HG03354 (cell line): Measurements from ENCODE around the gene GDE1.

ENCODE experiments used
- ATAC-seq: cut with Tn5 transposase; IDR thresholded peaks from one replicate; pipeline ENCODE4 v1.9.1; 2021; ENCODE audit warnings: mild to moderate bottlenecking; ENCODE audit not compliant: unreplicated experiment, poor library complexity, severe bottlenecking

GDE1 gene

GRCh38 chr16:19524616-19525384, 2.9 kb upstream of the GDE1 start:
- ATAC-seq, result no peak

- ATAC-seq, result no peak
Observed at GRCh38 chr16:19524356-19524615, 2.4 kb upstream of the GDE1 start.

DNA sequence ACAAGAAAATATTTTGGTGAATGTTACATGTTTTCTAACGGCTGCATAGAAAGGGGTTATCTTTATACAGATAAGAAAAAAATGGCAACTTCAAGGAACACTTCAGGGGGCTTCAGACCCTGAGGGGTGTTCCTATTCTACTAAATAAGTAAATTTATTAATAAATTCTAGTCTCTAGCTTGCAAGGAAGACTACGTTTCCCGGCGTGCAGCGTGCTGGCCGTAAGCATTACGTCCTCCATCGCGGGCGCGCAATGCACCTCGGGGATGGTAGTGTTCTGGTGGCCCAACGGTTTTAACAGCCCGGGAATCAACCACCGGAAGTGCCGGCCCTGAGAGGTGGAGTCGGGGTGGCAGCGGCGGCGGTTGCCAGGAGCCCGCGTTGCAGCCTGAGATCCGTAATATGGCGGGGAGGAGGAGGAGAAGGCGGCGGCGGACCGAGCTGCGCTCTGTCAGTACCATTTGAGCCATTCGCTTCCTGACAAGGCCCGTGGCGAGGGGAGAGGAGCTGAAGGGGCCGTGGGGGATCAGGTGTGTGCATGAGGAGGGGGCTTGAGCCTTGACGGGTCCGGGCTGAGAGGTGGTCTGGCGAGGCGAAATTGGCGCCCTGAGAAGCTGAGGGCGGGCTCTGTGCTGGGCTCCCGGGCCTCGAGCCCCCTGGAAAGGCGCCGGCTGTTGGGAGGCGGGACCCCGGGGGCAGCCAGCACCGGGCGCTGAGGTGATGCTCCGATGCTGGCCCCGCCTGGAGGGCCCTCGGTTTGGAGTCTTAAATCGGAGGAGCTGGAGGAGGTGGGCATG, 1.9 kb upstream of the GDE1 start, which contains the start of gene CCP110:
Gene CCP110, plus strand, starts transcription at position 384 of the 797 bp plus-strand sequence. CDS start 3,940 bp downstream, outside the sequence.
- ATAC-seq, result peak; percentile 81

DNA sequence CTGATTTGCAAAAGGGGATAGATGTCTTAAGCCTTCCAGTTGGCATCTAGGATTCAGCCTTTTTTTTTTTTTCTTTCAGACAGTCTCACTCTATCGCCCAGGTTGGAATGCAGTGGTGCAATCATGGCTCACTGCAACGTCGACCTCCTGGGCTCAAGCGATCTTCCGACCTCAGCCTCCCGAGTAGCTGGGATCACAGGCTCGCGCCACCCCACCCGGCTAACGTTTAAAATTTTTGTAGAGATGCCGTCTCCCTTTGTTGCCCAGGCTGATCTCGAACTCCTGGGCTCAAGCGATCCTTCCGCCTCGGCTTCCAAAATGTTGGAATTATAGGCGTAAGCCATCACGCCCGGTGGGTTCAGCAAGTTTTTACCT, 1.3 kb upstream of the GDE1 start:
- ATAC-seq, result no peak

DNA sequence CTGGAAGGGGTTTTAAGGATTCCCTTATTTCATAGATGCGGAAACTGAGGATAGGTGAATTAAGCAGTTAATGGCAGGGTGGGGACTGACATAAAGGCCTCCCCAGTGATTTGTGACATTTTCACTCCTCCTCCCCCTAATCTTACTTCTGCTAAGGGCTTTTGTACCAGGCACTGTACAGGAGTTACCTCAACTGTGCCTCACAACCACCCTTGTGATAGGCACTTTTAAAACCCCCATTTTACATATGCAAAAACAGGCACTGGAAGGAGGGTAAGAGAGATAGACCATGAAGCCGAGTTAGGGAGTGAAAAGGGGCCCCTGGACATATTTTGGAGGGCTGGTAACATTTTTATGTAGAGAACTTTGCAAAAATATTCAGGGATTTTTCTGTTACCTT, 862 bp upstream of the GDE1 start:
- ATAC-seq, result no peak

- ATAC-seq, result no peak
Observed at GRCh38 chr16:19522397-19522732, 467 bp upstream of the GDE1 start.

DNA sequence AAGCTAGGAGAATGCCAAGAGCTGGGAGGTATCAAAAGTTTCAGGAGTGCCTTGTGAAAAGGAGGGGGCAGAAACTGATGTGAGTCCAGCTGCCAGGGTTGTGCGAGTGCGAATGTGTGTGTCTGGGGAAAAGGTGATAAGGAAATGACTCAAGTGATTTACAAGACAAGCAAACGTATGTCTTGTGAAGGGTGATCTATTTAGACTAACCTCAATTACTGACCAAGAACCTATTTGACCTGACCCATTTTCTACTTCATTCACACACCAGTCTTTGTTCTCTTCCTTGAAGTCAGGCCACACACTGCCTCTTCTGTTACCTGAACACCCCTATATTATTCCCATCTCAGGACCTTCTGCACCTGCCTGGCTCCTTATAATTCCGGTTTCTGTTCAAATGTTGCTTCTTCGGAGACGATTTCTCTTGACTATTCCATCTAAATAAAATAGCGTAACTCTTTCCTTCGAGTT, 1.0 kb downstream of the GDE1 start:
- no peak for ATAC-seq

DNA sequence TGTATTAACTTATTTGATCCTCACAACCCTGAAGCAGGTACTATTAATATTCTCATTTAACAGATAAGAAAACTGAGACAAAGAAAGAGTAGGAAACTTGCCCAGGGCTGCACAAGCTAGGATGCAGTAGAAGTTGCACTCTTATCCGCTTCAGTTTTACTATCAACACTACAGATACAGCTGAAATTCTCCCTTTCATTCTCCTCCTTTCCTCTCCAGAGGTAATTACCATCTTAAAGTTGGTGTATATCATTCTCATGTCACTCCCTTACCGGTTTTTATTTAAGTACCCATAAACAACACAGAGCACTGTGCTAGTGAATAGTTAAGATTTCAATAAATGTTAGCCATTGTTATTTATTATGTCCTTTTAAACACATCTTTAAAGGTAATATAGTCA, 3.5 kb downstream of the GDE1 start:
- ATAC-seq, result no peak

- ATAC-seq, result no peak
Observed at GRCh38 chr16:19517424-19518089, 4.3 kb downstream of the GDE1 start.

GRCh38 chr16:19515757-19516156, 6.1 kb downstream of the GDE1 start:
- ATAC-seq, result no peak

DNA sequence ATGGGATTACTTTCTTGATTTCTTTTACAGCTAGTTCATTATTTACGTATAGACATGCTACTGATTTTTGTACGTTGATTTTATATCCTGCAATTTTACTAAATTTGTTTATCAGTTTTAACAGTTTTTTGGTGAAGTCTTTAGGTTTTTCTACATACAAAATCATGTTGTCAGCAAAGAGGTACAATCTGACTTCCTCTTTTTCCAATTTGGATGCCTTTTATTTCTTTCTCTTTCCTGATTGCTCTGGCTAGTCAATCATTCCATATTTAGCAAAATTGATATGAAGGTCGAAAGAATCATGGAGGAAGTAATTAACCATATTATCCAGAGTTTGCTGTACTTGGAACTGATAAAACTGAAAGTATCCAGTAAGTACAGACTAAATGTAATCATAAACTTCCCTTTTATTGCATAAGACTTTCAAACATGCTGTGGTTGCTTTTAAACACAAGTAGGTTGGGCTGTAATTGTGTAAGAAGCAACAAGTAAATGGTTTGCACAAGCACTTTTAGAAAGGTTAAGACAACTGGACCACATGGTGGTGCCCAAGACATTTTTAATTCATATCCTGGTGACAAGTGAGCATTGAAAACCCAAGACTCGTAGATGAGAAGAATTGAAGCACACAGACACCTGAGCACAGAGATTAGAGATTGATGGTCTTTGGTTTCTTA, 8.4 kb downstream of the GDE1 start:
- no peak for ATAC-seq

- no peak for ATAC-seq
Observed at GRCh38 chr16:19512297-19512696, 9.6 kb downstream of the GDE1 start.

DNA sequence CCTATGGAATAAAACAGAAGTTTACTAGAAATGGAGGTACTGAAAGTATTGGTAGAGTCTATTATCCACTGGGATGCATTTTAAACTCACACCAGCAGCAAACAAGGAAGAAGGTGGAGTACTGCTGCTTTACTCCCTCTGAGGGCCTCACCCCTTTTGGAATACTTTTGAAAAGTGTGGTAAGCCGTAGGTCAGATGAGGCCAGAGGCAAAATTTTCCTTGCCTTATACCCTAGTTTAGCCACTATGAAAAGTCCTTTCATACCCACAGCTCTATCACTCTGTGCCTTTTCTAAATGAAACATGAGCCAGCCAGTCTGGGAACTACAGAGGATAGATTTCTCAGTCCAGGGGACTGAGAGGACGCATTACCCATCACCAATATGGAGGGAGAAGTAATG, 14.0 kb downstream of the GDE1 start:
- ATAC-seq, result no peak

GRCh38 chr16:19506965-19507364, 14.9 kb downstream of the GDE1 start:
- ATAC-seq, result no peak

GRCh38 chr16:19505600-19506303, 16.1 kb downstream of the GDE1 start:
- ATAC-seq, result no peak

GRCh38 chr16:19503461-19504075, 18.3 kb downstream of the GDE1 start:
- no peak for ATAC-seq

DNA sequence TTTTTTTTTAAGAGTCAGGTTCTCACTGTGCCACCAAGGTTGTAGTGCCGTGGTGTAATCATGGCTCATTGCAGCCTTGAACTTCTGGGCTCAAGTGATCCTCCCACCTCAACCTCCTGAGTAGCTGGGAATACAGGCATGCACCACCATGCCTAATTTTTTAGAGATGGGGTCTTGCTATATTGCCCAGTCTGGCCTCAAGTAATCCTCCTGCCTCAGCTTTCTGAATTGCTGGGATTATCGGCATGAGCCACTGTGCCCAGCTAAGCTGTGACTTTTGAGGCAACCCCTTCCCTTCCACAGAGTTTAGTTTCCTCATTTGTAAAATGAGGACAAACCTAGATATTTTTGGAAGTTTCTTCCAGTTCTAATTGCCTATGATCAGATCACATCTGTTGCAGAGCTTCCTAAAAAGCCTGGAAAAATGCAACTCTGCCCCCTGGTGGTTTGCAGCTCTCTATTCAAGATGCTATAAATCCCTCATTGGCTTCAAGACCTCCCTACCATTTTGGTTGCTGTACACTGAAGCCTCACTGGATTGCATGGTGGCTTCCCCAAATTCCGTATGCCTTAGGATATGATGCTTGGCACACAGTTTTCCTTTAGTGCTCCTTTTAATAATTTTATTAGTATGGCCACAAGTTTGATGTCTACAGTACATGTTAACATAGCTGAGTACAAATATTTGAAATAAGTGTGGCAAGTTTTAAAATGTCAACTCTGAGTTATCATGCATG, 19.3 kb downstream of the GDE1 start:
- ATAC-seq, result no peak

DNA sequence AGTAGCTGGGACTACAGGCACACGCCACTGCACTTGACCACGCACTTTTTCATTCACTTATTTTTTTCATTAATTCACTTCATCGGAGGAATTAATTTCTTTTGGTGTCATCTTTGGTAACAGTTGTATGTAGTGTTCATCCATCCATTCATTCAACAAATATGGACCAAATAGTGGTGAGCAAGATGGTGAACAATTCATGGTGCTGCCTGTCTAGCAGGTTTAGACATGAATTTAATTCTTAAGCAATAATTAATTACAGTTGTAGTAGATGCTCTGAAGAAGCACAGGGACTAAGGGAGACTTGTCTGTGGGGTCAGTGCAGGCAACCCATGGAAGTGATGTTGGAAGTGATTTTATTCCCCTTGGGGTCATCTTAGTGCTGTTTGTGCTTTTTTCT, 22.4 kb downstream of the GDE1 start:
- ATAC-seq, result no peak

- no peak for ATAC-seq
Observed at GRCh38 chr16:19499006-19499405, 22.9 kb downstream of the GDE1 start.
